ENCODE data around the gene PSMA1. TPM values are rescaled to one million over a fixed set of nuclear protein-coding genes. Genes with fewer than 3 reads are reported as not detected.

The PSMA1 gene
- total RNA-seq, 1 experiment from 2014 or later = 198 TPM

GRCh38 chr11:14544611-14545010 is 24.4 kb upstream of the PSMA1 start:
- ATAC-seq = no peak
- H3K27me3 ChIP-seq (ENCODE audit: control insufficient read depth, insufficient read depth, low read length) = no peaks in the 10 kb centered on the region
- H3K4me3 ChIP-seq (ENCODE audit: low read depth in 2 of 2, low read length in 2 of 2) = no peak overlapping the region
- H3K4me1 ChIP-seq (ENCODE audit: control insufficient read depth, insufficient read depth, low read length) = no peaks in the 10 kb centered on the region
- no peak overlapping the region for H3K27ac ChIP-seq (ENCODE audit: low read length)
- intact Hi-C loops (cut with micrococcal nuclease; ENCODE audit: unreplicated experiment) = no loop called here
- TF ChIP-seq TCF7L2 (IDR thresholded peaks at IDR 0.05; ENCODE audit: low read depth, low read length) = no peak
- no peak for TF ChIP-seq POLR2AphosphoS5 (IDR thresholded peaks at IDR 0.05; ENCODE audit: low read depth, low read length)
- TF ChIP-seq SIN3A (IDR thresholded peaks at IDR 0.05; ENCODE audit: borderline replicate concordance, insufficient read depth, low read depth, low read length) = no peak
- no peak for TF ChIP-seq CTCF (IDR thresholded peaks at IDR 0.05)
- TF ChIP-seq REST (IDR thresholded peaks at IDR 0.05; ENCODE audit: insufficient read depth in 1 of 2, low read depth in 2 of 2, low read length in 1 of 2) = no peak
- H3K9me3 ChIP-seq (ENCODE audit: control insufficient read depth, insufficient read depth, low read depth, low read length) = no peaks in the 10 kb centered on the region
- ChIA-PET CTCF (no interaction called here), POLR2A (no interaction called here)
- no peaks in the 10 kb centered on the region for H3K36me3 ChIP-seq (ENCODE audit: control insufficient read depth, insufficient read depth, low read length)
- DNase-seq (ENCODE audit: low read depth, low spot score) = no peak
- no TSS peak for BruUV-seq (replicated peaks)
- in situ Hi-C loops (cut with HindIII; ENCODE audit: low pct_unique_long_range_greater_than_20kb, low sequenced_read_pairs) = no loop called here

- ATAC-seq (no peak), DNase-seq (ENCODE audit: low read depth, low spot score) (no peak)
- Histone ChIP-seq H3K4me3 (ENCODE audit: low read depth in 2 of 2, low read length in 2 of 2) (no peak overlapping the region), H3K27me3 (ENCODE audit: control insufficient read depth, insufficient read depth, low read length) (no peaks in the 10 kb centered on the region), H3K27ac (ENCODE audit: low read length) (no peak overlapping the region), H3K9me3 (ENCODE audit: control insufficient read depth, insufficient read depth, low read depth, low read length) (no peaks in the 10 kb centered on the region), H3K36me3 (ENCODE audit: control insufficient read depth, insufficient read depth, low read length) (no peaks in the 10 kb centered on the region), H3K4me1 (ENCODE audit: control insufficient read depth, insufficient read depth, low read length) (no peaks in the 10 kb centered on the region)
- no TSS peak for BruUV-seq (replicated peaks)
- TF ChIP-seq POLR2AphosphoS5 (IDR thresholded peaks at IDR 0.05; ENCODE audit: low read depth, low read length) (no peak), SIN3A (IDR thresholded peaks at IDR 0.05; ENCODE audit: borderline replicate concordance, insufficient read depth, low read depth, low read length) (no peak), CTCF (IDR thresholded peaks at IDR 0.05) (no peak), TCF7L2 (IDR thresholded peaks at IDR 0.05; ENCODE audit: low read depth, low read length) (no peak), REST (IDR thresholded peaks at IDR 0.05; ENCODE audit: insufficient read depth in 1 of 2, low read depth in 2 of 2, low read length in 1 of 2) (no peak)
- CTCF ChIA-PET = no interaction called here
- in situ Hi-C loops (cut with HindIII; ENCODE audit: low pct_unique_long_range_greater_than_20kb, low sequenced_read_pairs) = no loop called here
- POLR2A ChIA-PET = no interaction called here
- intact Hi-C loops (cut with micrococcal nuclease; ENCODE audit: unreplicated experiment) = no loop called here
Measured at GRCh38 chr11:14543260-14543659, 23.1 kb upstream of the PSMA1 start.
